HepG2 (cell line): ENCODE data around the gene CD37. TPM values are rescaled to one million over a fixed set of nuclear protein-coding genes. Genes with fewer than 3 reads are reported as not detected.
A peak's percentile ranks its signal among the peaks of the same experiment; 100 is the strongest.

ENCODE experiments used
- EEA1 ChIP-seq: sonication (generic); formaldehyde crosslinking; IDR thresholded peaks from 2 replicates; pipeline ENCODE4 v1.5.1; 2020; ENCODE audit warnings: mild to moderate bottlenecking, missing genetic modification reagents, borderline replicate concordance
- FOXA3 ChIP-seq: IDR thresholded peaks from 2 replicates; pipeline ENCODE4 v1.6.1; 2016; ENCODE audit warnings: missing genetic modification reagents, missing compliant biosample characterization
- NONO ChIP-seq, 2 experiments: fragments of 450-650 bp in 1 of 2; sonication (generic) in 1 of 2; formaldehyde crosslinking in 1 of 2; IDR thresholded peaks in 1 of 2; conservative IDR thresholded peaks in 1 of 2; 2 replicates each; pipeline versions ENCODE4 v1.6.1 to v1.8.0; 2017 to 2022; ENCODE audit warnings: mild to moderate bottlenecking in 1 of 2, missing genetic modification reagents in 1 of 2, moderate library complexity in 1 of 2
- SIN3A ChIP-seq: IDR thresholded peaks from 2 replicates; pipeline ENCODE4 v1.6.1; 2011; ENCODE audit warnings: low read depth, mild to moderate bottlenecking, control low read depth, low read length, borderline replicate concordance
- ZMYM2 ChIP-seq: sonication (generic); formaldehyde crosslinking; IDR thresholded peaks from 2 replicates; pipeline ENCODE4 v1.8.0; 2022; ENCODE audit warnings: mild to moderate bottlenecking, missing genetic modification reagents
- polyA plus RNA-seq, 8 experiments: library from polyadenylated mRNA; depleted of rRNA in 3 of 8; stranded (reverse) in 7 of 8; unstranded in 1 of 8; fragments of >200 nt; fragmentation: Illumina TruSeq in 4 of 8; extraction: Trizol in 4 of 8; gene quantifications; 2 replicates each; pipeline versions ENCODE4 v1.2.1 to v1.2.3, GENCODE V29; 2011 to 2016; ENCODE audit warnings: low read depth in 4 of 8, missing spikeins in 1 of 8, mixed read lengths in 1 of 8; ENCODE audit not compliant: insufficient read depth in 1 of 8
- total RNA-seq, 5 experiments: library from RNA; depleted of rRNA; stranded (reverse); fragments of >200 nt; fragmentation: Illumina TruSeq; extraction: Trizol; gene quantifications; 2 replicates each; pipeline ENCODE4 v1.2.3, GENCODE V29; 2016; ENCODE audit warnings: low read depth in 1 of 5
- TF ChIP-seq, protein P1 (sequence below), 2 experiments: fragments of 450-650 bp in 1 of 2; sonication (generic) in 1 of 2; formaldehyde crosslinking; IDR thresholded peaks; 2 replicates each; pipeline versions ENCODE4 v1.5.0 to v1.8.0; 2020 to 2022; ENCODE audit warnings: mild to moderate bottlenecking in 1 of 2, missing genetic modification reagents in 1 of 2
- TF ChIP-seq, protein P2 (sequence below): sonication (generic); formaldehyde crosslinking; IDR thresholded peaks from 2 replicates; pipeline ENCODE4 v1.5.1; 2020; ENCODE audit warnings: missing genetic modification reagents, mild to moderate bottlenecking, borderline replicate concordance

Gene CD37
- total and polyA plus RNA-seq, 2 of the 13 experiments (the other 11 are each of a cell fraction or from before 2014, with no cell fraction given): not detected

DNA sequence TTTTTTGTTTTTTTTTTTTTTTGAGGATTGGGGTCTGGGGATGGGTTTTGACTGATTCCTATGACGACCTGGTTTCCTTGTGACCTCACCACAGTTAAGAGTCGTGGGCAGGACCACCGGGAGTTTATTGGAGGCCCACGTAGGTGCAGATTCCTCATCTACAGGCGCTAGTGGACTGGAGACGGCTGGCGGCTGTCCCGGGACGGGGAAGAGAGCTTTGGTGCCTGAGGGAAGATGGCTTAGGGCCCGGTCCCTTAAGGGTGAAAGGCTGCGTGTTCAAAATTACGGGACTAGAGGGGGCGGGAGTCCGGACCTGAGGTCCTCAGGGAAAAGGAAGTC is 27.7 kb downstream of the CD37 start (continued):
- TF ChIP-seq EEA1 (CRISPR knock-in tag) (no peak), ZMYM2 (CRISPR knock-in tag) (0 out of 2 replicates have a peak, but pooled peaks have one; percentile 3), FOXA3 (CRISPR knock-in tag) (no peak), SIN3A (0 out of 2 replicates have a peak, but pooled peaks have one; percentile 2), NONO (IDR thresholded peaks at IDR 0.05) (no peak), NONO (CRISPR knock-in tag; conservative IDR thresholded peaks at IDR 0.05) (no peak)
- TF ChIP-seq, protein P1, sequence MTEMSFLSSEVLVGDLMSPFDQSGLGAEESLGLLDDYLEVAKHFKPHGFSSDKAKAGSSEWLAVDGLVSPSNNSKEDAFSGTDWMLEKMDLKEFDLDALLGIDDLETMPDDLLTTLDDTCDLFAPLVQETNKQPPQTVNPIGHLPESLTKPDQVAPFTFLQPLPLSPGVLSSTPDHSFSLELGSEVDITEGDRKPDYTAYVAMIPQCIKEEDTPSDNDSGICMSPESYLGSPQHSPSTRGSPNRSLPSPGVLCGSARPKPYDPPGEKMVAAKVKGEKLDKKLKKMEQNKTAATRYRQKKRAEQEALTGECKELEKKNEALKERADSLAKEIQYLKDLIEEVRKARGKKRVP (CRISPR knock-in tag; IDR thresholded peaks at IDR 0.05): no peak
- TF ChIP-seq, protein P2, sequence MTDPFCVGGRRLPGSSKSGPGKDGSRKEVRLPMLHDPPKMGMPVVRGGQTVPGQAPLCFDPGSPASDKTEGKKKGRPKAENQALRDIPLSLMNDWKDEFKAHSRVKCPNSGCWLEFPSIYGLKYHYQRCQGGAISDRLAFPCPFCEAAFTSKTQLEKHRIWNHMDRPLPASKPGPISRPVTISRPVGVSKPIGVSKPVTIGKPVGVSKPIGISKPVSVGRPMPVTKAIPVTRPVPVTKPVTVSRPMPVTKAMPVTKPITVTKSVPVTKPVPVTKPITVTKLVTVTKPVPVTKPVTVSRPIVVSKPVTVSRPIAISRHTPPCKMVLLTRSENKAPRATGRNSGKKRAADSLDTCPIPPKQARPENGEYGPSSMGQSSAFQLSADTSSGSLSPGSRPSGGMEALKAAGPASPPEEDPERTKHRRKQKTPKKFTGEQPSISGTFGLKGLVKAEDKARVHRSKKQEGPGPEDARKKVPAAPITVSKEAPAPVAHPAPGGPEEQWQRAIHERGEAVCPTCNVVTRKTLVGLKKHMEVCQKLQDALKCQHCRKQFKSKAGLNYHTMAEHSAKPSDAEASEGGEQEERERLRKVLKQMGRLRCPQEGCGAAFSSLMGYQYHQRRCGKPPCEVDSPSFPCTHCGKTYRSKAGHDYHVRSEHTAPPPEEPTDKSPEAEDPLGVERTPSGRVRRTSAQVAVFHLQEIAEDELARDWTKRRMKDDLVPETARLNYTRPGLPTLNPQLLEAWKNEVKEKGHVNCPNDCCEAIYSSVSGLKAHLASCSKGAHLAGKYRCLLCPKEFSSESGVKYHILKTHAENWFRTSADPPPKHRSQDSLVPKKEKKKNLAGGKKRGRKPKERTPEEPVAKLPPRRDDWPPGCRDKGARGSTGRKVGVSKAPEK (CRISPR knock-in tag): peak; percentile 67; the same call in 1 of the 2 replicates
